RWPE2 (cell line): ENCODE measurements around the gene PLCH2.

Source experiments
- ATAC-seq: fragments of 200-7000 bp; cut with Tn5 transposase; 3 replicates; pipeline ENCODE4 v1.9.1; 2021; ENCODE audit warnings: low read depth
- DNase-seq: peaks from one replicate; pipeline ENCODE4 v3.0.0-alpha.2; 2020; ENCODE audit warnings: low spot score
- H3K27ac ChIP-seq: fragments of 450-650 bp; 2 replicates; pipeline ENCODE4 v1.5.1; 2017; ENCODE audit warnings: mild to moderate bottlenecking; ENCODE audit not compliant: poor library complexity, severe bottlenecking
- H3K27me3 ChIP-seq: fragments of 250-450 bp; sonication (Bioruptor Pico); 2 replicates; pipeline ENCODE4 v1.5.1; 2021; ENCODE audit warnings: mild to moderate bottlenecking, moderate library complexity; ENCODE audit not compliant: insufficient read depth, poor library complexity, severe bottlenecking
- H3K36me3 ChIP-seq: fragments of 250-450 bp; sonication (Bioruptor Pico); 2 replicates; pipeline ENCODE4 v1.5.1; 2020; ENCODE audit warnings: low read depth, mild to moderate bottlenecking, moderate library complexity
- H3K4me1 ChIP-seq: fragments of 250-450 bp; sonication (Bioruptor Pico); 2 replicates; pipeline ENCODE4 v1.5.1; 2021; ENCODE audit warnings: mild to moderate bottlenecking, moderate library complexity; ENCODE audit not compliant: insufficient read depth, poor library complexity, severe bottlenecking
- H3K4me3 ChIP-seq: fragments of 250-450 bp; sonication (Bioruptor Pico); 2 replicates; pipeline ENCODE4 v1.5.1; 2021; ENCODE audit warnings: mild to moderate bottlenecking, moderate library complexity; ENCODE audit not compliant: severe bottlenecking
- H3K9me3 ChIP-seq: fragments of 250-450 bp; sonication (Bioruptor Pico); 2 replicates; pipeline ENCODE4 v1.5.1; 2021; ENCODE audit warnings: mild to moderate bottlenecking, moderate library complexity; ENCODE audit not compliant: severe bottlenecking
- TF ChIP-seq, protein P1 (sequence below): fragments of 450-650 bp; IDR thresholded peaks from one replicate; pipeline ENCODE4 v1.5.1; 2017; ENCODE audit warnings: mild to moderate bottlenecking, moderate library complexity; ENCODE audit not compliant: poor library complexity, severe bottlenecking

PLCH2 gene

DNA sequence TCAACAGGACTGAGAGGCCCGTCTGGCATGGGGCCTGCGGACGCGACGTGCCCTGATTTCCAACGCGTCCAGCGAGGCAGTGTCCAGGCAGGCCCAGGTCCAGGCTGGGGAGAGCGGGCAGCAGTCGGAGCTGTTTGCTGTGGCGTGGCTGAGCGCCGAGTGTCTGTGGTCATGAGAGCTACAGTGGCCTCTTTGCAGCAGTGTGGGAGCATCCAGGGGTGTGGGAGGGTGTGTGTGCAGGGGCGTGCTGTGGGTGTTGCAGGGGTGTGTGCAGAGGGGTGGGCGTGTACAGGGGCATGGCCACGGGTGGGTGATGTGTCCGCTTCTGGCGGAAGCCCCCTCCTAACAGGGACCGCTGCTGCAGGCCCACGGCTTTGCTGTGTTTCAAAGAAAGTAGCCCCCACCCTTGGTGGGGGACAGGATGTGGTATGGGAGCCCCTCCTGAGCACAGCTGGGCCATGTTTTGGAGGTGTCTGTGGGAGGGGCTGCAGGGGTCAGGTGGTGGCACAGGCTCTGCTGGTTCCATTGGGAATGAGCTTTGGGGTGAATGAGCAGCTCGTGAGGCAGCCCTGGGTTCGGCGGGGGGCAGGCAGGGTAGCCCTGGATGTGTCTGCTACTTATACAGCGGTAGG is 17.7 kb downstream of the PLCH2 start:
- Histone ChIP-seq H3K4me3 (no peak overlapping the region), H3K9me3 (no peaks in the 10 kb centered on the region), H3K36me3 (peaks cover 43% of the 10 kb centered on the region), H3K4me1 (peaks cover 6% of the 10 kb centered on the region), H3K27ac (peak overlapping the region; percentile 63), H3K27me3 (no peaks in the 10 kb centered on the region)
- TF ChIP-seq, protein P1, sequence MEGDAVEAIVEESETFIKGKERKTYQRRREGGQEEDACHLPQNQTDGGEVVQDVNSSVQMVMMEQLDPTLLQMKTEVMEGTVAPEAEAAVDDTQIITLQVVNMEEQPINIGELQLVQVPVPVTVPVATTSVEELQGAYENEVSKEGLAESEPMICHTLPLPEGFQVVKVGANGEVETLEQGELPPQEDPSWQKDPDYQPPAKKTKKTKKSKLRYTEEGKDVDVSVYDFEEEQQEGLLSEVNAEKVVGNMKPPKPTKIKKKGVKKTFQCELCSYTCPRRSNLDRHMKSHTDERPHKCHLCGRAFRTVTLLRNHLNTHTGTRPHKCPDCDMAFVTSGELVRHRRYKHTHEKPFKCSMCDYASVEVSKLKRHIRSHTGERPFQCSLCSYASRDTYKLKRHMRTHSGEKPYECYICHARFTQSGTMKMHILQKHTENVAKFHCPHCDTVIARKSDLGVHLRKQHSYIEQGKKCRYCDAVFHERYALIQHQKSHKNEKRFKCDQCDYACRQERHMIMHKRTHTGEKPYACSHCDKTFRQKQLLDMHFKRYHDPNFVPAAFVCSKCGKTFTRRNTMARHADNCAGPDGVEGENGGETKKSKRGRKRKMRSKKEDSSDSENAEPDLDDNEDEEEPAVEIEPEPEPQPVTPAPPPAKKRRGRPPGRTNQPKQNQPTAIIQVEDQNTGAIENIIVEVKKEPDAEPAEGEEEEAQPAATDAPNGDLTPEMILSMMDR = no peak
- ATAC-seq = no peak
- no peak for DNase-seq

DNA sequence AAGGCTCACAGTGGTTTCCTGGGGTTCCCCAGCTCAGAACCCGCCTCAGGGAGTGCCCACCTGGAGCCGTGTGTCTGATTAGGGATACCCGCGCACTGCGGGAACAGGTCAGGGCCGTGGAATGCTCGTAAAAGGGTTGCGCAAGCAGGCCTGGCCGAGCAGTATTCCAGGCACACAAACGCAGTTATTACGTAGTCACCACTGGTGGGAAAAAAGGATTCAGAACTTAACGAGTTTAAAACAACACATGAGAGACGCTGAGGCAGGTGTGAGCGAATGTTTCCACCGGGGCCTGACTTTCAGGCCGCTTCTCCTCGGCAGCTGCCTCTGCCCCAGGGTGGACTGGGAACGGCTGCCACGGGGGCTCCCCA is 18.2 kb downstream of the PLCH2 start:
- no peak overlapping the region for H3K4me3 ChIP-seq
- peak; percentile 82 for ATAC-seq
- H3K27me3 ChIP-seq = no peaks in the 10 kb centered on the region
- H3K36me3 ChIP-seq = peaks cover 41% of the 10 kb centered on the region
- TF ChIP-seq, protein P1 = no peak
- peaks cover 8% of the 10 kb centered on the region for H3K4me1 ChIP-seq
- DNase-seq = peak; percentile 94
- H3K27ac ChIP-seq = peak overlapping the region; percentile 63
- no peaks in the 10 kb centered on the region for H3K9me3 ChIP-seq

GRCh38 chr1:2495026-2495425 is 18.9 kb downstream of the PLCH2 start:
- peak overlapping the region; percentile 63 for H3K27ac ChIP-seq
- H3K36me3 ChIP-seq = peaks cover 44% of the 10 kb centered on the region
- H3K27me3 ChIP-seq = no peaks in the 10 kb centered on the region
- H3K4me3 ChIP-seq = no peak overlapping the region
- TF ChIP-seq, protein P1 = no peak
- DNase-seq = no peak
- H3K9me3 ChIP-seq = no peaks in the 10 kb centered on the region
- peaks cover 13% of the 10 kb centered on the region for H3K4me1 ChIP-seq
- ATAC-seq = no peak

- Histone ChIP-seq H3K4me1 (peaks cover 13% of the 10 kb centered on the region), H3K4me3 (no peak overlapping the region), H3K9me3 (no peaks in the 10 kb centered on the region), H3K36me3 (peaks cover 44% of the 10 kb centered on the region), H3K27ac (no peak overlapping the region), H3K27me3 (no peaks in the 10 kb centered on the region)
- TF ChIP-seq, protein P1 = no peak
- DNase-seq (no peak), ATAC-seq (no peak)
Measured at GRCh38 chr1:2495546-2495945, 19.5 kb downstream of the PLCH2 start.

DNA sequence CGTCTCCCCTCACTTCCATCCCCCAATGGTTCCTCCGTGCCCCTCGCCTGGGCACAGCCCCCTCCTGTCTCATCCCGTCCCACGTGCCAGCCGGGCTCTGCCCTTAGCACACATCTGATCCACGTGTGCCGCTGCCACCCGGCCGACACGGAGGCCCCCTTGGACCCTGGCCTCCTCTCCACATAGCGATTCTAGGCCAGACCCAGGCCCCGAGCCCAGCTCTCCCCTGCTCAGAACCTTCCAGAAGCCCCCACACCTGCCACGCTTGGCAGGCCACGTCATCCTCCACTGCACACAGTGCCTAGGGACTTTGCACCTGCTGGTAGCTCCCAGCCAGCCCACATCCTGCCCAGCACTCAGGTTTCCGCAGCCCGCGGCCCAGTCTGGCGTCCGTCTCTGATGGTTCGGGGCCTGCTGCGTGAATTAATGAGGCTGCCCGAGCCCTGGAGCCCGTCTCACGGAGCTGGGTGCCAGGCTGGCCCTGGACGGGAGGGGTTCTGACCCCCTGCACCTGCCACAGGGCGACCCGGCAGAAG is 20.1 kb downstream of the PLCH2 start:
- no peak for DNase-seq
- ATAC-seq = no peak

More for the DNA sequence above, 20.1 kb downstream of the PLCH2 start:
- Histone ChIP-seq H3K4me3 (no peak overlapping the region), H3K27ac (no peak overlapping the region), H3K9me3 (no peaks in the 10 kb centered on the region), H3K27me3 (no peaks in the 10 kb centered on the region), H3K4me1 (peaks cover 13% of the 10 kb centered on the region), H3K36me3 (peaks cover 41% of the 10 kb centered on the region)
- TF ChIP-seq, protein P1 = no peak
